ENCODE data around the gene PARVG.

DNA sequence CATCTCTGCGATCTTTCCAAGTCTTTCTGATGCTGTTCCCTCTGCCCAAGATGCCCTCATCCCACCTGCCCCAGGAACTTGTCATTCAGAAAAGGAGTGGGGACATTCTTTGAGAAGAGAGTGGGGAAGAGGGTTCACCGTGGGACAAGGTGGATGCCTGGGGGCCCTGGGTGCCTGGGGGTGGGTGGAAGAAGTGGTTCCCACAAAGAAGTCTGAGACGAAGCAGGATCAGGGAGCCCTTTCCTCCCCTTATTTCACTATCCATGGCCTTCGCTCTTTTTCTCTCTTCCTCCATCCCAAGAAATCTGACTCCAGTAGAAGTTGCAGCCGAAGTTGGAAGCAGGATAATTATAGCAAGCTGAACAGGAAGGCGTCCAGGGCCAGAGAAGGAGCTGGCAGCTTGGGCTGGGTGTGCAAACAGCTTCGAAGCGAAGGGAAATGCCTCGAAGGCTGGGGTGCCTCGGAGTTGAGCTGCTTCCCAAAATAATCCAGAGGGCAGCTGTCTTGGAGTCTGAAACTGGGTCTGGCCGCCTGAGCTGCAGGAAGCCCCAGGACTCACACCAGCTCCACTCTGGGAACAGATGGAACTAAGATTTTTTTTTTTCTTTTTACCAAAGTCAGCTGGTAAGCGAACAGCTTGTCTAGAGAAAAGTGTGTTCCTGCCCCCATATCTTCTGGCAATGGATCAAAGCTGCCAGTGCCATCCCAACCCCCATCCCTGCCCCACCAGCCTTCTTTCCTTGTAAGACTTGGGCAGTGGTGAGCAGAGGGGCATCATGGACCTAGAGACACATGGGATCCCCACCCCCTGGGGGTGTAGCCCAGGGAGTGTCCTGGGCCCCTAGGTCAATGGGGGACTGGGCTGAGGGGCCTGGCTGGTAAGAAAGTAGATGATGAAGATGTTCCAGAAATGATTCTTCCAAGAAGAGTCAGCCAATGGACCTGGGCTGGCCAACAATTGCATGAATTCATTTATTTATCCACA, 31.5 kb downstream of the PARVG start:
- TF ChIP-seq, protein P1, sequence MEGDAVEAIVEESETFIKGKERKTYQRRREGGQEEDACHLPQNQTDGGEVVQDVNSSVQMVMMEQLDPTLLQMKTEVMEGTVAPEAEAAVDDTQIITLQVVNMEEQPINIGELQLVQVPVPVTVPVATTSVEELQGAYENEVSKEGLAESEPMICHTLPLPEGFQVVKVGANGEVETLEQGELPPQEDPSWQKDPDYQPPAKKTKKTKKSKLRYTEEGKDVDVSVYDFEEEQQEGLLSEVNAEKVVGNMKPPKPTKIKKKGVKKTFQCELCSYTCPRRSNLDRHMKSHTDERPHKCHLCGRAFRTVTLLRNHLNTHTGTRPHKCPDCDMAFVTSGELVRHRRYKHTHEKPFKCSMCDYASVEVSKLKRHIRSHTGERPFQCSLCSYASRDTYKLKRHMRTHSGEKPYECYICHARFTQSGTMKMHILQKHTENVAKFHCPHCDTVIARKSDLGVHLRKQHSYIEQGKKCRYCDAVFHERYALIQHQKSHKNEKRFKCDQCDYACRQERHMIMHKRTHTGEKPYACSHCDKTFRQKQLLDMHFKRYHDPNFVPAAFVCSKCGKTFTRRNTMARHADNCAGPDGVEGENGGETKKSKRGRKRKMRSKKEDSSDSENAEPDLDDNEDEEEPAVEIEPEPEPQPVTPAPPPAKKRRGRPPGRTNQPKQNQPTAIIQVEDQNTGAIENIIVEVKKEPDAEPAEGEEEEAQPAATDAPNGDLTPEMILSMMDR (IDR thresholded peaks at IDR 0.05; ENCODE audit: low read depth, low read length): no peak
- TF ChIP-seq EZH2phosphoT487 (IDR thresholded peaks at IDR 0.05; ENCODE audit: low read depth): no peak

All from OCI-LY3 (cell line).